Muscle of leg (tissue), 16 donors: ENCODE data around the gene ZIK1. TPM values are rescaled to one million over a fixed set of nuclear protein-coding genes. Genes with fewer than 3 reads are reported as not detected.

ENCODE experiments used
- DNase-seq: peaks from one replicate; pipeline ENCODE4 v3.0.0; 2013
- H3K27ac ChIP-seq: one replicate; pipeline ENCODE4 v1.5.1; 2013; ENCODE audit warnings: mild to moderate bottlenecking, low read length, control low read depth
- H3K27me3 ChIP-seq: one replicate; pipeline ENCODE4 v1.6.1; 2013; ENCODE audit warnings: low read length; ENCODE audit not compliant: control insufficient read depth, insufficient read depth
- H3K36me3 ChIP-seq: one replicate; pipeline ENCODE4 v1.6.1; 2013; ENCODE audit warnings: low read length; ENCODE audit not compliant: control insufficient read depth, insufficient read depth
- H3K4me1 ChIP-seq: one replicate; pipeline ENCODE4 v1.6.1; 2013; ENCODE audit warnings: low read length; ENCODE audit not compliant: control insufficient read depth, insufficient read depth
- H3K4me3 ChIP-seq: one replicate; pipeline ENCODE4 v1.5.1; 2013; ENCODE audit warnings: low read length, control low read depth
- H3K9me3 ChIP-seq: replicated peaks from 2 replicates; pipeline ENCODE4 v1.6.1; 2013; ENCODE audit warnings: low read depth, low read length; ENCODE audit not compliant: control insufficient read depth
- WGBS: methylation state at CpG from one replicate; pipeline ENCODE4 v1.1.5; 2013; ENCODE audit warnings: missing lambda C conversion rate; ENCODE audit not compliant: insufficient coverage; 5-methylcytosine and 5-hydroxymethylcytosine counted together
- long read RNA-seq, 11 donors: transcript quantifications; one replicate each; lab custom pipeline, GENCODE V29; 2026
- polyA plus RNA-seq, 8 donors: library from polyadenylated mRNA; unstranded; fragments of 120-200 nt; gene quantifications; one replicate each; pipeline versions ENCODE4 v1.2.1 to v1.2.3, GENCODE V29; 2013; ENCODE audit warnings: inconsistent platforms in 1 of 8, low replicate concordance in 1 of 8; ENCODE audit not compliant: insufficient read length in 8 of 8, insufficient read depth in 1 of 8
- total RNA-seq: library from RNA; stranded (reverse); fragments of 120-200 nt; gene quantifications from one replicate; pipeline ENCODE4 v1.2.4, GENCODE V29; 2013

ZIK1 gene
- total RNA-seq (9.2 TPM), polyA plus RNA-seq (1 to 10 TPM; 4.7 to 7.2 (median 5.8) TPM)
- long read RNA-seq, donor 1 = 0 reads
- long read RNA-seq, donor 2 = 0 reads
- long read RNA-seq, donor 3, partial matches to known transcripts = 0 of 1 reads
- long read RNA-seq, donor 3, other reads (novel, unspliced or antisense) = 0 of 1 reads
- long read RNA-seq, donor 4, full-length matches to known transcripts = 1 of 1 reads
- long read RNA-seq, donor 4, partial matches to known transcripts = 0 of 1 reads
- long read RNA-seq, donor 4, other reads (novel, unspliced or antisense) = 0 of 1 reads
- long read RNA-seq, donor 5, full-length matches to known transcripts = 2 of 2 reads
- long read RNA-seq, donor 5, partial matches to known transcripts = 0 of 2 reads
- long read RNA-seq, donor 5, other reads (novel, unspliced or antisense) = 0 of 2 reads
- long read RNA-seq, donor 6 = 0 reads
- long read RNA-seq, donor 7, full-length matches to known transcripts = 3 of 3 reads
- long read RNA-seq, donor 7, partial matches to known transcripts = 0 of 3 reads
- long read RNA-seq, donor 7, other reads (novel, unspliced or antisense) = 0 of 3 reads
- long read RNA-seq, donor 8, full-length matches to known transcripts = 1 of 1 reads
- long read RNA-seq, donor 8, partial matches to known transcripts = 0 of 1 reads
- long read RNA-seq, donor 8, other reads (novel, unspliced or antisense) = 0 of 1 reads
- long read RNA-seq, donor 9 = 0 reads
- long read RNA-seq, donor 10, full-length matches to known transcripts = 1 of 1 reads
- long read RNA-seq, donor 10, partial matches to known transcripts = 0 of 1 reads
- long read RNA-seq, donor 10, other reads (novel, unspliced or antisense) = 0 of 1 reads
- long read RNA-seq, donor 11, full-length matches to known transcripts = 1 of 1 reads
- long read RNA-seq, donor 11, partial matches to known transcripts = 0 of 1 reads
- long read RNA-seq, donor 11, other reads (novel, unspliced or antisense) = 0 of 1 reads

DNA sequence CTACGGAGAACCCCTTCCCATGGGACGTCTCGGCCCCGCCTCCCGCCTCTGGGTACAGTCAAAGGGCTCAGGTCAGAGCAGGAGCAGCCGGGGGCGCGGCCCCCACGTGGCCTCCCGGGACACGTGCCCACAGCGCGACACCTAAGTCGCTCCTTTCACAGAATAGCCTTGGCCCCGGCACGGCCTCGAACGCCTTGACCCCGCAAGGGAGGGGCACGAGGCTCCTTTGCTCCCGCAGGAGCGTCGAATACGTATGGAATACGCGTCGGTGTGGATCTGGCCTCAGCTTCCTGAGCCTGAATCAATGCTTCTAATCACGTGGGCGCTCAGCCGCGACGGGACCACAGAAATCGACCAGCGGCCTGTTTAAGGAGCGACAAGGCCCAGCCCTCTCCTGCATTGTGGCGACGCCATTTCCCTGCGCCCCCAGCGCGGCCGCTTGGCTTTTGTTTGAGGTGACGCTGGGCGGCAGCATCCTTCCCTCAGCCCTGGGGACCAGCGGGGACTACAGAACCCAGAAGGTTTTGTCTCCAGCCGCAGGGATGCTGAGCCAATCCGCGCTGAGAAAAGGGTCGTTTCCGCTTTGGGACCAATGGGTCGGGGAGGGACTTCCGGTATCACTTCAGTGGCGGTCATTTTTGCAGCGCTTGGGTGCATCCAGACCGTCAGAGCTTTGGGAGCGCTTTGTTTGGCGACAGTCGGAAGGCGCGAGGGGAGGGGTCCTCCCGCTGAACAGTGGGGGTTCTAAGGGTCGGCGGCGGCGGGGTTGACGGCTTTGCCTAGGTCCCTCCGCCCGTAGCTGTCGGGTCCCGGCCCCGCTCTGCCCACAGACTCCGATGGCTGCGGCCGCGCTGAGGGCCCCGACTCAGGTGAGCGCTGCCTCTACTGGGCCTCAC, at the start of gene ZIK1:
TSS of gene ZIK1 (plus strand) at position 625 of the 896 bp plus-strand sequence. CDS start at position 837, 212 bp downstream.
- Histone ChIP-seq H3K36me3 (peaks cover 24% of the 10 kb centered on the region), H3K4me1 (peaks cover 15% of the 10 kb centered on the region), H3K27me3 (peaks cover 3% of the 10 kb centered on the region), H3K9me3 (peaks cover 41% of the 10 kb centered on the region), H3K4me3 (peak within 1 kb of the TSS; percentile 71), H3K27ac (peak within 1 kb of the TSS; percentile 84)
- DNase-seq = peak; percentile 98
- whole genome bisulfite sequencing = under 1% methylated on average over 69 of the region's 76 CpGs

GRCh38 chr19:57537953-57538547, 45.9 kb upstream of the ZIK1 start:
- Histone ChIP-seq H3K27me3 (no peaks in the 10 kb centered on the region), H3K27ac (no peak overlapping the region), H3K4me3 (no peak overlapping the region), H3K4me1 (no peaks in the 10 kb centered on the region), H3K36me3 (peaks cover 74% of the 10 kb centered on the region), H3K9me3 (peaks cover 85% of the 10 kb centered on the region)
- no CpG with 5 or more reads among the region's 7 CpGs for WGBS
- DNase-seq = no peak

- H3K27me3 ChIP-seq = no peaks in the 10 kb centered on the region
- H3K4me3 ChIP-seq = no peak overlapping the region
- H3K27ac ChIP-seq = no peak overlapping the region
- H3K9me3 ChIP-seq = peaks cover 72% of the 10 kb centered on the region
- WGBS = no CpG with 5 or more reads among the region's 1 CpG
- no peak for DNase-seq
- H3K4me1 ChIP-seq = no peaks in the 10 kb centered on the region
- H3K36me3 ChIP-seq = peaks cover 65% of the 10 kb centered on the region
Measured at GRCh38 chr19:57546513-57546912, 37.4 kb upstream of the ZIK1 start.

DNA sequence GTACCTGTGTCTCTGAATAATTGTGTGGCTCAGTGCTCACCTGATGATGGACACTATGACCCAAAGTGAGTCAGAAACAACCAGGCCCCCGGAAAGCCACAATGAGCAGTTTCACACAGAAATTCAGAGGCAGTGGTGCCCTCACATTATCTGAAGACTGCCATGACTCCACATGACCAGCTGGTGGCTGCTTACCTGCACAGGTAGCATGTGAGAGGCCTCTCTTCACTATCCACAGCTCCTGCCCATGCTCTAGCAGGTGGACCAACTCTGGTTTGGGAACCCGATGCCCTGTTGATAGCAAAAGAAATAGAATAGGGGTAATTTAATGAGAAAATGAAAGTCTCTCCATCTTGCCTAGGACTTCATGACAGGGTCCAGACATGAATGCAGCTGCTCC, 31.5 kb upstream of the ZIK1 start:
- peaks cover 78% of the 10 kb centered on the region for H3K36me3 ChIP-seq
- no peak for DNase-seq
- H3K9me3 ChIP-seq = peaks cover 44% of the 10 kb centered on the region
- 100% methylated on average over 1 of the region's 2 CpGs for WGBS
- H3K27me3 ChIP-seq = no peaks in the 10 kb centered on the region
- no peaks in the 10 kb centered on the region for H3K4me1 ChIP-seq
- no peak overlapping the region for H3K4me3 ChIP-seq
- no peak overlapping the region for H3K27ac ChIP-seq

DNA sequence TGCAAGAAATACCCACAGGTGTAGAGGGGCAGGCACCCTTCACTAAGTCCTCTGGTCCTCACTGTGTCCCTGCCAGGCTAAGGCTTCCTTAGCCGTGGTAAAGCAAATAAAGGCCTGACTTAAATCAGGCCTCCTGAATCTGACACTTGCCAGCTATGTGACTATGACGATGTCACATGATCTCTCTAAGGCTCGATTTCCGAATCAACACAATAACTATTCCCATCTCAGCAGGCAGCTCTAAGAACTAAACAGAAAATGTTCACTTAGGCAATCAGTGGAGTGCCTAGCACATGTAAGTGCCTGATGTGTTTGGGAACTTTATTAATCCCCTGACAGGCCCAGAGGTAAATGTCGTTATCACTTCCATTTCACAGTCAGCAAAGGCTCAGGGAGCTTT, 26.3 kb upstream of the ZIK1 start:
- 83% methylated on average over 2 of the region's 5 CpGs for WGBS

GRCh38 chr19:57558525-57558924, 25.4 kb upstream of the ZIK1 start:
- H3K4me3 ChIP-seq = peak overlapping the region; percentile 99

More for the DNA sequence above, 26.3 kb upstream of the ZIK1 start:
- Histone ChIP-seq H3K9me3 (peaks cover 25% of the 10 kb centered on the region), H3K27me3 (no peaks in the 10 kb centered on the region), H3K36me3 (peaks cover 39% of the 10 kb centered on the region), H3K4me1 (peaks cover 20% of the 10 kb centered on the region), H3K4me3 (no peak overlapping the region), H3K27ac (no peak overlapping the region)
- no peak for DNase-seq

DNA sequence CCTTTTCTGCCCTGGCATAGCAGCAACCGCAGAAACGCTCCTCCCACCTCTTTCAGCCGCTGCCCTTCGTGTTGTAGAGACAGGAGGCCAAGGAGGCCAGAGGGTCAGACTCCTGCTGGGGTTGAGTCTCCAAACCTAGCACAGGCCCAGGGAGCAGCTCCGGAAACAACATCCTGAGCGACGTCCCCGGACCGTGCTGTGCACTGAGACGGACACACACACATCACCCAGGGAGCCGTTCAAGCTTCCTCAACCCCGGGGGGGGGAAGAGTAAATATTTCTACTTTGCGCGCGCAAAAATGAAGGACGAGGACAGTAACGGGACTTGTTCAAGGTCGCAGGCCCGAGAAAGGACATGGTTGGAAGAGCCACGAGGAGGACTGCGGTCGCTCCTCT, 24.9 kb upstream of the ZIK1 start:
- H3K4me1 ChIP-seq = peaks cover 20% of the 10 kb centered on the region
- H3K27me3 ChIP-seq = no peaks in the 10 kb centered on the region
- peak; percentile 16 for DNase-seq
- H3K27ac ChIP-seq = peak overlapping the region; percentile 81
- H3K4me3 ChIP-seq = peak overlapping the region; percentile 99
- peaks cover 26% of the 10 kb centered on the region for H3K36me3 ChIP-seq
- peaks cover 19% of the 10 kb centered on the region for H3K9me3 ChIP-seq
- WGBS = under 1% methylated on average over 15 of the region's 22 CpGs

More at GRCh38 chr19:57558525-57558924, 25.4 kb upstream of the ZIK1 start:
- WGBS = 5% methylated on average over 5 of the region's 6 CpGs
- peaks cover 20% of the 10 kb centered on the region for H3K4me1 ChIP-seq
- H3K27ac ChIP-seq = no peak overlapping the region
- peaks cover 20% of the 10 kb centered on the region for H3K9me3 ChIP-seq
- H3K36me3 ChIP-seq = peaks cover 30% of the 10 kb centered on the region
- no peaks in the 10 kb centered on the region for H3K27me3 ChIP-seq
- DNase-seq = no peak

GRCh38 chr19:57559404-57560025, 24.4 kb upstream of the ZIK1 start, which contains the start of gene ZNF550:
ZNF550 (minus strand) TSS chr19:57559863; CDS start chr19:57559682, 181 bp downstream.
- Histone ChIP-seq H3K4me1 (peaks cover 20% of the 10 kb centered on the region), H3K27me3 (no peaks in the 10 kb centered on the region), H3K4me3 (peak within 1 kb of the TSS; percentile 99), H3K36me3 (peaks cover 21% of the 10 kb centered on the region), H3K9me3 (peaks cover 21% of the 10 kb centered on the region), H3K27ac (peak within 1 kb of the TSS; percentile 81)
- peak; percentile 96 for DNase-seq
- 0% methylated on average over 47 of the region's 56 CpGs for WGBS
